ENCODE measurements around the gene GNB1.
"Not testable (repeated sequence)": the region's sequence is repeated elsewhere in the genome, so short reads cannot be mapped to it uniquely, and the experiment has no call there.

The GNB1 gene

DNA sequence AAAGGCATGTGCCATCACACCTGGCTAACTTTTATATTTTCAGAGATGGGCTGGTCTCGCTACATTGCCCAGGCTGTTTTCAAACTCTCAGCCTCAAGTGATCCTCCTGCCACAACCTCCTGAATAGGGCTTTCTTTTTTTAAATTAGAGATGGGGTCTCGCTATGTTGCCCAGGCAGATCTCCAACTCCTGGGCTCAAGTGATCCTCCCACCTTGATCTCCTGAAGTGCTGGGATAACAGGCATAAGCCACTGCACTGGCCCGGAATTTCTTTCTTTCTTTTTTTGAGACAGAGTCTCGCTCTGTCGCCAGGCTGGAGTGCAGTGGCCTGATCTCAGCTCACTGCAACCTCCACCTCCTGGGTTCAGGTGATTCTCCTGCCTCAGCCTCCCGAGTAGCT lies 34.7 kb downstream of the GNB1 start:
- not testable (repeated sequence) for DNase-seq

- DNase-seq, result no peak
These were observed 37.2 kb downstream of the GNB1 start for GRCh38 chr1:1853593-1854257.

GRCh38 chr1:1852619-1853414 lies 38.1 kb downstream of the GNB1 start:
- no peak for DNase-seq

DNA sequence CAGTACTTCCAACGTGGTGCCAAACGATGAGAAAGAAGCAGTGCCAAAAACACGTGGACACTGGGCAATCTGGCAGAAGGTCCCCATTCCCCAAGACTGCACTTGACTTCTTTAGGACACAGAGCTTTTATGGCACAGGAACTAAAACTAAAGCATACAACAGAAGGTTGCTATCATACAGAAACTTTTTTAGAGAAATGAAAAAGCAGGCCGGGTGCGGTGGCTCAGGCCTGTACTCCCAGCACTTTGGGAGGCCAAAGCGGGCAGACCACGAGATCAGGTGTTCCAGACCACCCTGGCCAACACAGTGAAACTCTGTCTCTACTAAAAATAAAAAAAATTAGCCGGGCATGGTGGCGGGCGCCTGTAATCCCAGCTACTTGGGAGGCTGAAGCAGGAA lies 43.0 kb downstream of the GNB1 start:
- DNase-seq, result no peak

GRCh38 chr1:1847061-1847850 lies 43.6 kb downstream of the GNB1 start:
- DNase-seq, result no peak

DNA sequence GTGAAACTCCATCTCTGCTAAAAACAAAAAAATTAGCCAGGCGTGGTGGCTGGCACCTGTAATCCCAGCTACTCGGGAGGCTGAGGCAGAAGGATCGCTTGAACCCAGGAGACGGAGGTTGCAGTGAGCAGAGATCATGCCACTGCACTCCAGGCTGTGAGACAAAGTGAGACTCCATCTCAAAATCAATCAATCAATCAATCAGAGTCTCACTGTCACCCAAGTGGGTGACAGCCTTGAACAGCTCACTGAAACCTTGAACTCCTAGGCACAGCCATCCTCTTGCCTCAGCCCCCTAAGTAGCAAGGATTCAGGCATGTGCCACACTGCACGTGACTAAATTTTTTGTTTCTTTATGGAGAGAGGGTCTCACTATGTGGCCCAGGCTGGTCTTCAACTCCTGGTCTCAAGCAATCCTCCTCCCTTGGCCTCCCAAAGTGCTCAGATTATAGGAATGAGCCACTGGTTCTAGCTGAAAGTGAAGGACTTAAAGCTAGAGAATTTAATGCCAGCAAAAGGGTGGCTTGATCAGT lies 44.4 kb downstream of the GNB1 start:
- no peak for DNase-seq

DNA sequence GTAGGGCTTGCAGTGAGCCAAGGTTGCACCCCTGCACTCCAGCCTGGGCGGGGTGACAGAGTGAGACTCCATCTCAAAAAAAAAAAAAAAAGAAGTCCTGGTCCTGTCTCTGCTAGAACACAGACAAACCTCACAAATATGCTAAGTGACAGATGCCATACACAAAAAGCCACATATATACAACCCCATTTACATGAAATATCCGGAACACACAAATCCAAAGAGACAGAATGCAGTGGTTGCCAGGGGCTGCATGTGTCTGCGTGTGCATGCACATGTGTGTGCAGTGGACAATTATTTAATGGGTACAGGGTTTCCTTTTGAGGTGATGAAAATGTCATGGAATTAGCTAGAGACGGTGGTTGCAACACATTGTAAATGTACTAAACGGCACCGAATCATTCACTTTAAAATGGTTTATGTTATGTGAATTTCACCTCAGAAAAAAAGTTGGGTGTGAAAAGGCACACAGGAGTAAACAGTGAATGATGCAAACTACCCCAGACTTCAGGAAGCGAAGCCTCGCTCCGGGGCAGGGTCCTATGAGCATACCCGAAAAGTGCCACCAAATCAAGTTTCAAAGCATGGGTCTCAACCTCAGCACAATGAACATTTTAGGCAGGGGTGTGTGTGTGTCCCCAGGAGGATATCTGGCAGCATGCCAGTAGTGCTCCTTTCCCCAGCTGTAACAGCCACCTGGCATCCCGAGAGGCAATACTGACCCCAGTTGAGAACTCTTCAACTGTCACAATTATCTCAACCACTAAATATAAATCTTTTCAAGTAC lies 48.3 kb downstream of the GNB1 start:
- DNase-seq, result no peak

DNA sequence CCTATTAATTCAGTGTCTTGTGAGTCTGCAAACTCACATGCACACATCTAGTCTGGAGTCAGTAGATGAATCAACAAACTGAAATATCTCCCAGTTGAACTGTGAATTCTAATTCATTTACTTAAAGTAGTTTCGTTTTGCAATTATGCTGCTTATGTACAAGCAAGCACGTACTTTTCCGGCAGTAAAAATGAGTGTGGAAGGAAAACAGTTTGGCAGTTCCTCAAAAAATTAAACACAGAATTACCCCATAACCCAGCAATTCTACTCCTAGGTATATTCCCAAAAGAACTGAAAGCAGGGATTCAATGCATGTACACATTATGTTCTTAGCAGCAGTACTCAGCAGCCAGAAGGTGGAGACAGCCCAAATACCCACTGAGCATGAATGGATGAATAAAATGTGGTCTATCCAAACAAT lies 49.3 kb downstream of the GNB1 start:
- no peak for DNase-seq

DNA sequence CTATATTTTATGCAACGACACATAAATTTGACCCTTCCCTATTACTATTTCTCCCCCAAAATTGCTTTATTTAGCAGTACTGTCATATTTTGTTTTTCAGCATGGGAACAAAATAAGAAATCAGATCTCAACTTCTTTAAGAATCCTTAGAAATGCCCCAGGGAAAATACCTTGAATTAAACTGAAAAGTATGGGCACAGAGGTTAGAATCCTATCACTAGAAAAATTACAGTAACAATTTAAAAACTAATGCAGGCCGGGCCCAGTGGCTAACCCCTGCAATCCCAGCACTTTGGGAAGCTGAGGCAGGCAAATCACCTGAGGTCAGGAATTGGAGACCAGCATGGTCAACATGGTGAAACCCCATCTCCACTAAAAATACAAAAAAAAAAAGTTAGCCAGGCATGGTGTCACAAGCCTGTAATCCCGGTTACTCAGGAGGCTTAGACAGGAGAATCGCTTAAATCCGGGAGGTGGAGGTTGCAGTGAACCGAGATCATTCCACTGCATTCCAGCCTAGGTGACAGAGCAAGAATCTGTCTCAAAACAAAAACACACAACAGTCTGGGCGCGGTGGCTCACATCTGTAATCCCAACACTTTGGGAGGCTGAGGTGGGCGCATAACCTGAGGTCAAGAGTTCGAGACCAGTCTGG lies 51.4 kb downstream of the GNB1 start:
- no peak for DNase-seq

GRCh38 chr1:1836119-1836518 lies 54.8 kb downstream of the GNB1 start:
- DNase-seq, result no peak

DNA sequence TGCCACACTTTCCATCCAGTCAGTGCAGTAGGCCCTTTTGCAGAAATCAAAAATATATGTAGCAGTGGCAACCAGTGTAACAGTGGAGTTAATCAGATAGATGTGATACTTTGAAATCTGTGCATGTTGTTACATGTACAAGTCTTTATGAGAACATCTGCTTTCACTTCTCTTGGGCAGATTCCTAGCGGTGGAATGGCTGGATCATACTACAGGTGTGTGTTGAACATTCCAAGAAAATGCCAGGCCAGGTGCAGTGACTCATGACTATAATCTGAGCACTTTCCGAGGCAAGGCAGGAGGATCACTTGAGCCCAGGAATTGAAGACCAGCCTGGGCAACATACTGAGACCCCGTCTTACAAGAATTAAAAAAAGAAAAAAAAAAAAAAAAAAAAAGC lies 55.3 kb downstream of the GNB1 start:
- no peak for DNase-seq

GRCh38 chr1:1833916-1834325 lies 57.0 kb downstream of the GNB1 start:
- DNase-seq, result no peak

DNA sequence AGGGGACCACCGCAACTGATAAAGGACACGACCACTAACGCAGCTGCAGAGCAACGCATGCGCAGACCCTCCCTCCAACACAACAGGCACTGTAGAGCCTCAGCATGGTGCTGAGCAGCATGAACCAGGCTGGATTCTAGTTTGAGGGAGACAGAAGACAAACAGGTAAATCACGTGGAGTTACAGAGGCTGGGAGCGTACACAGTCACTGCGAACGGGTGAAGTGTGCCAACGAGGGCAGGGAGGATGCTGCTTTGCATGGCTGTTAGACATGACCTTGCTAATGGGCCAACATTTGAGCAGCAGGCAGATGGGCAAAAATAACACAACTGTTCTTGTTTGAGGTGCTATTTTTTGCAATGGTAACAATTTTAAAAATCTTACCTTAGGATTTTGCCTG lies 57.4 kb downstream of the GNB1 start:
- no peak for DNase-seq

- DNase-seq, result no peak
These were observed 58.1 kb downstream of the GNB1 start for GRCh38 chr1:1832820-1833219.

GRCh38 chr1:1832166-1832565 lies 58.7 kb downstream of the GNB1 start:
- DNase-seq, result no peak

- no peak for DNase-seq
These were observed 63.6 kb downstream of the GNB1 start for GRCh38 chr1:1827089-1827848.

- DNase-seq, result no peak
These were observed 64.4 kb downstream of the GNB1 start for GRCh38 chr1:1826356-1827088.

DNA sequence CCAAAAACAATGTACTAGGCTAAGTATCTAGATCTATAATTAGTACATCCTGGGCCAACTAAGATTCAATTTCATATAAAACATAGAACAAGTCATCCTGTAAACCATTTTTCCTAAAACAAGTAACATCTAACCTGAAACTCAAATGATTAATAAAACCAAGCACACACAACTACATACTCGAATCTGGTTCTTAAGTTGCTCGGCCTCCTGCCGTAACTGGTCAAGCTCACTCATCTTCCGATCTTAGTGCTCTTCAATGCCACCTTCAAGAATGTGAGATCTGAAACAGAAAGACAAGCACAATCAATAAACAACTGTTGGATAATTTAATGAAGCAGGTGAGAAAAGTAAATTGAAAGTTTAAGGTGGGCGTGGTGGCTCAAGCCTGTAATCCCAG lies 65.7 kb downstream of the GNB1 start:
- DNase-seq, result no peak

DNA sequence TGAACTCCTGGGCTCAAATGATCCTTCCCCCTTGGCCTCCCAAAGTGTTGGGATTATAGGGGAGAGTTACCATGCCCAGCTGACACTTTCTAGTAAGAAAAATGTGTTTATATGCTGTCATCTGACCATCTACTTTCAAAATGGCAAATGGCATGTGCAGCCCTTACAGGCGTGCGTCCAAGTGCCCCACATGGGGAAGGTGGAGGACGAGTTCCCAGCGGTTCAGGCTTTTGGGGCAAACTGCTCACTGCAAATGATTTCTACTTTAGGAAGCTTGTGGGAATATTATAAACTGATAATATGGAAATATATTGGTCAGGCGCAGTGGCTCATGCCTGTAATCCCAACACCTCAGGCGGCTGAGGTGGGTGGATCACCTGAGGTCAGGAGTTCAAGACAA lies 71.1 kb downstream of the GNB1 start:
- no peak for DNase-seq

- DNase-seq, result no peak
These were observed 73.7 kb downstream of the GNB1 start for GRCh38 chr1:1817221-1817620.
